G401 (cell line): ENCODE data around the gene NCAPG2. TPM values are rescaled to one million over a fixed set of nuclear protein-coding genes. Genes with fewer than 3 reads are reported as not detected.
"Not testable (repeated sequence)": the region's sequence is repeated elsewhere in the genome, so short reads cannot be mapped to it uniquely, and the experiment has no call there.

ENCODE experiments used
- DNase-seq: peaks from one replicate; pipeline ENCODE4 v3.0.0-alpha.2; 2015; ENCODE audit warnings: low spot score
- in situ Hi-C: cut with HindIII; loops from 2 replicates; pipeline ENCODE4 v1.10.0; 2016; ENCODE audit warnings: low sequenced_read_pairs, mixed read lengths
- total RNA-seq: library from RNA; depleted of rRNA; stranded (reverse); fragments of >200 nt; shearing (Covaris generic); gene quantifications from 2 replicates; pipeline ENCODE4 v1.2.3, GENCODE V29; 2014

Gene NCAPG2
- total RNA-seq, 1 experiment from 2014 or later: 32.3 TPM

DNA sequence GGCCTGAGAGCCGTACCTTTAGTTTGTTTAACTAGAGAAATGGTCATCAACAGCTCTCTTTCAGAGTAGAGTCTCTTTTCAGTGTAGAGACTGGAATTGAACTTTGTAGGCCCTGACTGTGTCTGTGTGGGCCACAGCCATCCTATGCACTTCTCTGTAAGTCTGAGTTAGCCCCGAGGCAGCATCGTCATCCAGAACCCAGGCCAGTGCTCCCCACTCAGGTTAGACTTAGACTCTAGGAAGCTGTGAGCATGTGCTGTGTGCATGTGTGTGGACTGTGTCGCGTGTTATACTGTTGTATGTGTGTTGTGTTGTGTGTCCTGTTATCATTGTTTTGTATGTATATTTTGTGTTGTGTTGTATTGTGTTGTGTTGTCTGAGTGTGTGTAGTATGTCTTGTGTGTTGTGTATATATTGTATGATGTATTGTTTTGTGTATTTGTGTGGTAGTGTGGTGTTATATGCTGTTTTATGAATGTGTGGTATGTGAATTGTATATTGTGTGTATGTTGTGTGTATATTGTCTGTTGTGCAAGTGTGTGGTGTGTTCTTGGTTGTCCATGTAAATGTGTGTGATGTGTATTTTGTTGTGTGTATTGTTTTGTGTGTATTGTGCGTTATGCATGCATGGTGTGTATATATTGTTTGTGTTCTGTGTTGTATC lies 18.1 kb upstream of the NCAPG2 start:
- in situ Hi-C loops: no loop called here

DNA sequence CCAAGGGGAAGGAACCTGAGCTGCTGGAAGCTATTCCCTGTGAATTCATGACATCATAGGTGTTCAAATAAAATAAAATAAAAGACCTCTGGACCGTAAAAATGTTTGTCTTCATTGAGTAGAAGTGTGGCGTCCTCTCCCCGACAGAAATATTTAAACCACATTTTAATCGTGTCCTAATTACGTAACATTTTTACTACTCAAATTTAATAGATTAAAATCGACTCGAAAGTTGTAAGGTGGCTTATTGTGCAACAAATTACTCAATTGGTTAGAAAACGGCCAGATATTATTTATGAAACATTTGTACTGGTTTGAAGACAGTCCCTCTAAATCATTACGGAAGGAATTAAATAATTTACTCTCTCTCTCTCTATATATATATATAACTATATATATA lies 15.5 kb upstream of the NCAPG2 start:
- in situ Hi-C loops: no loop called here
- no peak for DNase-seq

More for the DNA sequence above, 18.1 kb upstream of the NCAPG2 start:
- DNase-seq: no peak

DNA sequence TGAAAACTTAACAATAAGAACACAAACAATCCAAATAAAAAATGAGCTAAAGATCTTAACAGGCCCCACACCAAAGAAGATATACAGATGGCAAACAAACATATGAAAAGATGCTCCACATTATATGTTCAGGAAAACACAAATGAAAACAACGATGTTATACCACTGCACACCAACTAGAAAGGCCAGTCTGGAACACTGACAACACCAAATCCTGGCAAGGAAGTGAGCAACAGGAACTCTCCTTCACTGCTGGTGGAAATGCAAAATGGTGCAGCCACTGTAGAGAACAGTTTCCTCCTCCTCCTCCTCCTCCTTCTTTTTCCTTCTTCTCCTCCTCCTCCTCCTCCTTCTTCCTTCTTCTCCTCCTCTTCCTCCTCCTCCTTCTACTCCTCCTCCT lies 12.2 kb upstream of the NCAPG2 start:
- no peak for DNase-seq
- in situ Hi-C loops: no loop called here

DNA sequence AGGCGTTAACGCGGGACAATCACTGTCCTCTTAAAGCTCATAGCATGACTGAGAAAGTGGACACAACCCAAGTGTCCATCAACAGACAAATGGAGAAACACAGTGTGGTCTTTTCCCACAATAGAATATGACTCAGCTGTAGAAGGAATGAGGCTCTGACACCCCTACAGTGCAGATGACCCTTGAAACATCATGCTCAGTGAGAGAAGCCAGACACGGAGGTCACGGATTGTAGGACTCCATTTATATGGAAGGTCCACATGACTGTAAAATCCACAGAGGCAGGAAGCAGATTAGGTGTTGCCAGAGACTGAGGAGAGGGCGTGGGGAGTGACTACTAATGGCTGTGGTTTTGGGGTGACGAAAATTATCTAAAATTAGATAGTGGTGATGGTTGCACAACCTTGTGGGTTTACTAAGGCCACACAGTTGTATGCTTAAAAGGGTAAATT lies 6.1 kb upstream of the NCAPG2 start:
- in situ Hi-C loops: no loop called here
- no peak for DNase-seq

DNA sequence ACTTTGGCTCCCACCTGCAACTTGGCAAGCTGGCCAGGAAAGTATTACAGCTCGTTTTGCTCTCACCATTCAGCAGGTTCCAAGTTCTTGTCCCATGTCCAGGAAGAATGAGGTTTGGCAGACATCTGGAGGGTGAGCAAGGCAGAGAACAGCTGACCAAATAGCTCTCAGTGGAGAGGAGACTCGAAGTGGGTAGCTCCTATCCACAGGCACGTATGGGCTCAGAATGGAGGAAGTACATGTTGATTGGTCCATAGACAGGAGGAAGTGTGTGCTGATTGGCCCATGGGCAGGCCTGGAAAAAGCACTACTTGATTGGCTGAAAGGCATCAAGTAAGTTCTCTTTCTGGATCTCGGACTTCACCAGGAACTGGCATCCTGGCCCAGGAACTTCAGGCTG lies 3.0 kb upstream of the NCAPG2 start:
- no peak for DNase-seq
- in situ Hi-C loops: no loop called here

DNA sequence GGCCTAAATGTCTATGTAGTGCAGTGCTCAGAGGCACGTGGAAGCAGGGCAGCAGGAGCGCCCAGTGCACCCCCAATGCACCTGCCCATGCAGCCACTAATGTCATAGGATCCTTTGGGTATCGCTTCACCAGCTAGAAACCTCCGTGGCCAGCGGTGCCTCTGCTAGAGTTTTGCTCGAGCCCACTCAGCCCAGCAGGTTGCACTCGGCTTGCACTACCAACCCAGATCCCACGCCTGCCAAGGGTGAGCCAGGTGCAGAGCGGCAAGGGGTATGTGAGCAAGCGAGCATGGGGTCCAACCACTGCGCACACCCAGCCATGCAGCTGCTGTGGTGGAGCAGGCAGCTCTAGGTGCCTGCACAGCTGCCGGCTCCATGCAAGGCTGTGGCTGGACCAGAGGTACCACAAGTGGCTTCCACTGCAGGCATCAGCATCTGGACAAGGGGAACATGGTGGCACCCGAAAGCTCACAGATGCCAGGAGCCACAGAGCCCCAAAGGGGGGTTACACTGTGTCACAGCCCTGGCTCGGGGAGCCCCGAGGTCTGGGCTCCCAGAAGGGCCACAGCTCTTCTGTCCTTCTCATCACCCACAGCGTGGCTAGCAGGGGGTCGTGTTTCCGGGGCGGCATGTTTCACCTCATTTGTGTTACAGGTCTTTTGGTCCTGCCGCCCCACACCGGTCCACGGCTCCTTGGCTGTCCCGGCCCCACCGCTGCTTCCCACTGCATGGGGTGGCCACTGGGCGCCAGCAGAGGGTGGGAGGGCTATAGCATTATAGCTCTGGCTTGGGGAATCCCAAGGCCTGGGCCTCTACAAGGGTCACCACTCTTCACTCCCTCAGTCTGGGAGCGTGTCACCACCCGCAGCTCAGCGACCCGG lies 2.3 kb upstream of the NCAPG2 start:
- DNase-seq: no peak
- in situ Hi-C loops: no loop called here

DNA sequence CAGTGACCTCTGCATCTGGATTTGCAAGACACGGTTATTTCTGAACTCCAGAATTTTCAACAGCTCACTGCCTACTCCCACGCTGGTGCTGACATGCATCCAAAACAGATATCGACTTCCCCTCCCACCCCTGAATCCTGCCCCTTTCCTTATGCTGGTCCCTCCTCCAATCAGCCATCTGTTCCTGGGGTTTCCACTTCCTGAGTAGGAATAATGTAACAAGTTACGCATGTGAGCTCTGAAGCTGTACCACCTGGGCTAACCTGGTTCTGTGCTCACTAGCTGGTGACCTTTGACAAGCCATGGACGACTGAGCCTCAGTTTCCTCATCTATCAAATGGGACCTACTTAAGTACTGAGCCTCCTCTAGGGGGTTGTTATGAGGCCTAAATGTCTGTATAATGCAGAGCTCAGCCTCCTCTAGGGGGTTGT lies 1.7 kb upstream of the NCAPG2 start:
- DNase-seq: no peak
- in situ Hi-C loops: no loop called here

DNA sequence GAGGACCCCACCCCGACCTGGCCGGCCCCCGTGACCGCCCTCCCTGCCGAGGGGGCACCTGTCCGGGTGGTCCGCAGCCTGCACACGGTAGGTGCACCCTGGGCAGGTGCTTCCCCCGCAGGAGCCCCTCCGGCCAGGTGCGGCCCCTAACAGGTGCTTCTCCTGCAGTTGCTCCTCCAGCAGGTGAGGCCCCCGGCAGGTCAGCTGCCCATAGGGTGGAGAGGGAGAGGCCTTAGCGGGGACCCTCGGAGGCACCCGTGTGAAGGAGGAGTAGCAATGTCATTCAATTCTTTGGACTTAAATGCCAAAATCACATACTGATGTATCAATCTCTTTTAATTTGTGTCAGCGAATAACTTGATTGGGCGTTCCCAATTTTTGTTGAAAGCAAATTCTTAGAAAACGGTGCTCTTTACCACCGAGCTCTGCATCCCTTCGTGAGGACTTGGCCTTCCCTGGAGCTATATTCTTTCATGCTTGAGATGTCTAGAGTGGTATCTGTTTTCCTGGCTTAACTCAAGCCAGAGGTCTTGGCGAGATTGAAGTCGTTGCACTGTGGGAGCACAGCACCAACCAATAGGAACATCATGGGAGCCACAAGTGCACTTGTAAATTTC lies 738 bp upstream of the NCAPG2 start:
- in situ Hi-C loops: no loop called here
- DNase-seq: peak; percentile 37

DNA sequence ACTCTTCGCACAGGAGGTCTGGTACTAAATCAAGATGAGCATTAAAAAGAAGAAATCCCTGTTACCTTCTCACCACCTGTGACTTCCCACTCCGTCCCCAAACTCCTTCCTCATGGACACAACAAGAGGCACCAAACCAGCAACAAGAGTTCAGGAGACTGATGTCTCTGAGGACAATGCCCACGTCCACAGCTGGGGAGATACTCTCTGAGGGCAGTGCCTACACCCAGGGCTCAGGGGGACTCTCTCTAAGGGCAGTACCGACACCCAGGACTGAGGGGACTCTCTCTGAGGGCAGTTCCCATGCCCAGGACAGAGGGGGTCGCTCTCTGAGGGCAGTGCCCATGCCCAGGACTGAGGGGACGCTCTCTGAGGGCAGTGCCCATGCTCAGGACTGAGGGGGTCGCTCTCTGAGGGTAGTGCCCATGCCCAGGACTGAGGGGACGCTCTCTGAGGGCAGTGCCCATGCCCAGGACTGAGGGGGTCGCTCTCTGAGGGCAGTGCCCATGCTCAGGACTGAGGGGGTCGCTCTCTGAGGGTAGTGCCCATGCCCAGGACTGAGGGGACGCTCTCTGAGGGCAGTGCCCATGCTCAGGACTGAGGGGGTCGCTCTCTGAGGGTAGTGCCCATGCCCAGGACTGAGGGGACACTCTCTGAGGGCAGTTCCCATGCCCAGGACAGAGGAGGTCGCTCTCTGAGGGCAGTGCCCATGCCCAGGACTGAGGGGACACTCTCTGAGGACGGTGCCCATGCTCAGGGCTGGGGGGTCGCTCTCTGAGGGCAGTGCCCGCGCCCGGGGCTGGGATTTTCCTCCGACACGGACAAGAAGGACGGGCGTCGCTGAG lies 703 bp downstream of the NCAPG2 start:
- DNase-seq, in situ Hi-C loops: not testable (repeated sequence)

DNA sequence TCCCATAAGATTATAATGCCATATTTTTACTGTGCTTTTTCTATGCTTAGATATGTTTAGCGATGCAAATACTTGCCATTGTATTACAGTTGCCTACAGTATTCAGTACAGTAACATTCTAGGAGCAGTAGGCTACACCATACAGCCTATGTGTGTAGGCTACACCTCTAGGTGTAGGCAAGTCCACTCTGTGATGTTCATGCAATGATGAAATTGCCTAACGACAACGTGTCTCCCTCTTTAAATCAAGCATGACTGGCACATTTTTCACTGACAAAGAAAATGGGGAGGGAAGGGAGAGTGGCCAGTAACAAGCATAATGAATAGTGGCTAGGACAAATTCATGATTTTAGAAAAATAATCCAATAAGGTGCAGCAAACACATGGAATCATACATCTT lies 1.7 kb downstream of the NCAPG2 start:
- no peak for DNase-seq
- in situ Hi-C loops: no loop called here

DNA sequence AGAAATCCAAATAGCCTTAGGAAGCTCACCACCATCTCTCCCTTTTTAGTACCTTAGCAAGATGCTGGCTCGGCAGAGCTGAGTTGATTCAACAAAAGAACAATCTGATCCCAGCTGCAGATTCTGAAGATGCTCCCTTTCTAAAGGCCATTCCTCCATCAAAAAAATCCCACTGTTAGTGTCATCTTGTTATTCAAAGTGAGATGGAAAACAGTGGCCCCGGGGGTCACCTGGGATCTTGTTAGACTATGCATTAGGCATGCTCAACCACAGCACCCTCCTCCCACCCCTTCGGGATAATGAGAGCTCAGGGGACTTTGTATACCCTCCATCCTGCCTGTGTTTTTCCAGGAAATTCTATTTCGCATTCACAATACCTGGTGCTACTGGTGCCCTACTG lies 2.4 kb downstream of the NCAPG2 start:
- DNase-seq: no peak
- in situ Hi-C loops: no loop called here

DNA sequence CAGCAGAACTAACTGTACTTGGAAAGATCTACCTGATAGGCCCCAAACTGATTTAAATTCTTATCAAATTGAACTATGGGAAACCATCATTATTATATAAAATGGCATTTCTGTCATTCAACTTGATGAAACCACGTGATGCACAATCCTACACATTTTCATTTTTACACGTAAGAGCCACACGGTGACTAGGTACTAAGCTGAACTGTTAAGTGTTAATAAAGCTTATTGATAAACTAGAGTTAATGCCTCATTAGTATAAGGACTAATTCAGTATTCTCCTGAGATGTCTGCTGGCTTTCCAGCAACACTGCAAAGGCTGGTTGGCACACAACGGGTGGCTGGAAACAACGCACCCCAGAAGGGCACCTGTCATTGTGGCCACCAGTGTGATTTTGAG lies 4.6 kb downstream of the NCAPG2 start:
- in situ Hi-C loops: no loop called here
- no peak for DNase-seq

DNA sequence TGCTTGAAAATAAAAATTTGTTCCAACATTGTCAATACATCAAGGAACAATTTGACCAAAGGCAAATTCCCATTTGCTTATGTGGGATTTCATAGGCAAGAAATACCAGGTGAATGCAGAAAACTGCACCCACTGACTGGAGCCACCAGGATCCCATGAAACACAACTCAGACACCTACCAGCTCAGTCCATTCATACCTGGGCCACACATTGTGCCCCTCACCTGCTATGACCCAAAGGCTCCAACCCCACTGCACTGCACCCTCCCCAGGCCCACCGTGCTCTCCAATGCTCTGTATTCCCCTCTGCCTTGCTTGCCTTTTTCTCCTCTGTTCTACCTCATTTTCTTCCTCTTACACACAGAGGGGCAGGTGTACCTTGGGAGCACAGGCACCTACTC lies 5.3 kb downstream of the NCAPG2 start:
- DNase-seq: no peak
- in situ Hi-C loops: no loop called here

DNA sequence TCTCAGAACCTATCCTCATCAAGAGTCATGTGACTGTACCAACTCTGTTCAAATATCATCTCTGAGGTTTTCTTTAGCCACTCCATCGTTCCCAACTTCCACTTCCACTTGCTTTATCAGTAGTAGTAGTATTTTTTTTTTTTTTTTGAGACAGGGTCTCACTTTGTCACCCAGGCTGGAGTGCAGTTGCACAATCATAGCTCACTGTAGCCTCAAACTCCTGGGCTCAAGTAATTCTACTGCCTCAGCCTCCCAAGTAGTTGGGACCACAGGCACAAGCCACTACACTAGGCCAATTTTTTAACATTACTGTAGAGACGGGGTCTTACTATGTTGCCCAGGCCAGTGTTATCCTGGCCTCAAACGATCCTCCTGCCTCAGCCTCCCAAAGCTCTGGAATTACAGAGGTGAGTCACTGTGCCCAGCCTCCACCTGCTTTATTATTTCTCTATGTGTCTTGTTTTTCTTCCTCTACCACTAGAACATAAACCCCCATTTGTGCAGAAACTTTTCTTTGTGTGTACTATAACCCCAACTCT lies 5.9 kb downstream of the NCAPG2 start:
- no peak for DNase-seq
- in situ Hi-C loops: no loop called here

DNA sequence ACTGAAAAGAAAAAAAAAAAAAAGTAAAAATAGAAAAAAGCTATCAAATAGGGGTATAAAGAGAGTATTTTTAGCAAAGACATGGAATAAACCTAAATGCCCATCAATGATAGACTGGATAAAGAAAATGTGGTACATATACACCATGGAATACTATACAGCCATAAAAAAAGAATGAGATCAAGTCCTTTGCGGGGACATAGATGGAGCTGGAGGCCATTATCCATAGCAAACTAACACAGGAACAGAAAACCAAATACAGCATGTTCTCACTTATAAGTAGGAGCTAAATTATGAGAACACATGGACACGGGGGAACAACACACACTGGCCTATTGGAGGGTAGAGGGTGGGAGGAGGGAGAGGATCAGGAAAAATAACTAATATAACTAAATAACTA lies 7.0 kb downstream of the NCAPG2 start:
- DNase-seq, in situ Hi-C loops: not testable (repeated sequence)

DNA sequence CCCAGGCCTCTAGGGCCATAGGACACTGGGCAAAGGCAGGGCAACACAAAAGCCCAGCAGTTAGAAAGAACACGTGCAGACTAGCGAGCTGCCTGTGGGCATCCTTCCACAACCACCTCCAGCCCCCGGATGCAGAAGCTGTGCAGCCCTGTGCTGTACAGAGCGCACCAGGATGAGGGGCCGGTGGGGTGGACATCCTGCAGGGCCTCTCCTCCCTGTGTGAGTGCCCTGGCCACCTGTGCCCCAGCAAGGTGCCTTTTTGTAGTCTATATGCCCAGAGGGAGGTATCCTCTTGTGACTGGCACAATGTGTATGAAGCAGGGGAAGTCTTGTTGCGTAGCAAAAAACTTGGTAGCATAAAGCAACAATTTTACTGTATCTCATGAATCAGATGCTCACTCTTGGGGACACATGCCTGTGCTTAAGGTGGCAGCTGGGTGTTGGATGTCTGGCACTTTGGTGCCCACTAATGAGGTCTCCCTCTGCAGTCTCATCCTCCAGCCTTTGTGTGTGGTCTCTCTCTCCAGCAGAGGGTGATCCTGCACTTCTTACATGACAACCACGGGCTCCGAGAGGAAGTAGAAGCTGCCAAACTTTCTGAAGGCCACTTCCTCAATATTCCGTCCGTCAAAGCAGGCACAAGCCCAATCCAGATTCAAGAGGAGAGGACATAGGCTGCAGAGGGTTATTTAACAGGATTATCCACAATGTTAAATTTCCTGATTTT lies 8.7 kb downstream of the NCAPG2 start:
- peak; percentile 79 for DNase-seq

DNA sequence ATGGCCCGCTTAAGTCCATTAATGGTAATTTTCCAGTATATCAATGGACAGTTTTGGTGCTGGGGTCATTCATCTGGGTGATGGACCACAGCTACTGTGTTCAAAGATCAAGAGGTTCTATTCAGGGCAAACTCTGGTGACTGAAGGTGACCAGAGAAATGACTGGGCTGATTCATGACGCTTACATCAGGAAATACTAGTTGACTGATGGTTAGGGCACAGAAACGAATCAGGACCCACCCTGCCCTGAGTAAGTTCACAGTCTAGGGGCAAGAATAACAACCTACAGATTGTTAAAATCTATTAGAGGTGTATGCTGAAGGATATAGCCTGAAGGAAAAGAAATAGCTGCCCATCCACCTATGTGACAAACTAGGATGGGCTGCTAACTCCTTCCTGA lies 9.5 kb downstream of the NCAPG2 start:
- in situ Hi-C loops: no loop called here
- DNase-seq: no peak

More for the DNA sequence above, 8.7 kb downstream of the NCAPG2 start:
- in situ Hi-C loops: no loop called here

DNA sequence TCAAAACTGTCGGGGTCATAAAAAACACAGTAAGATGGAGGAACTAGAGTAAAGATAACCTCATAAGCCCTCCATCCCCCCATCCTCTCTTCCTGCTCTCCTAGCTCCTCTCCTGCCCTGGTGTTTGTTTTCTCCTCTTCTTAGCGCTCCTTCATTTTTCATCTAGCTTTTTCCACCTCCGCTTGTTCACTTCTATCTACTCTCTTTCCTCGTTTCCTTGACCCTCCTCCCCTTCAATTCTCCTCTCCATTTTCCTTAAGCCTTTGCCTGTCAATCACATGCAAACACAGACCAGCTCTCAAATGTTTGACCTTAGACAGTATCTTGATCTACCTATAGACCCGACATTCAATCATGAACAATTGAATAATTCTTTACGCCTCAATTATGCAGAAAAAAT lies 10.0 kb downstream of the NCAPG2 start:
- in situ Hi-C loops: no loop called here
- no peak for DNase-seq
